ENCODE data around the gene MYL10. TPM values are rescaled to one million over a fixed set of nuclear protein-coding genes. Genes with fewer than 3 reads are reported as not detected.
"Not testable (repeated sequence)": the region's sequence is repeated elsewhere in the genome, so short reads cannot be mapped to it uniquely, and the experiment has no call there.

Gene MYL10
- total and polyA plus RNA-seq, 2 experiments from 2014 or later: not detected

DNA sequence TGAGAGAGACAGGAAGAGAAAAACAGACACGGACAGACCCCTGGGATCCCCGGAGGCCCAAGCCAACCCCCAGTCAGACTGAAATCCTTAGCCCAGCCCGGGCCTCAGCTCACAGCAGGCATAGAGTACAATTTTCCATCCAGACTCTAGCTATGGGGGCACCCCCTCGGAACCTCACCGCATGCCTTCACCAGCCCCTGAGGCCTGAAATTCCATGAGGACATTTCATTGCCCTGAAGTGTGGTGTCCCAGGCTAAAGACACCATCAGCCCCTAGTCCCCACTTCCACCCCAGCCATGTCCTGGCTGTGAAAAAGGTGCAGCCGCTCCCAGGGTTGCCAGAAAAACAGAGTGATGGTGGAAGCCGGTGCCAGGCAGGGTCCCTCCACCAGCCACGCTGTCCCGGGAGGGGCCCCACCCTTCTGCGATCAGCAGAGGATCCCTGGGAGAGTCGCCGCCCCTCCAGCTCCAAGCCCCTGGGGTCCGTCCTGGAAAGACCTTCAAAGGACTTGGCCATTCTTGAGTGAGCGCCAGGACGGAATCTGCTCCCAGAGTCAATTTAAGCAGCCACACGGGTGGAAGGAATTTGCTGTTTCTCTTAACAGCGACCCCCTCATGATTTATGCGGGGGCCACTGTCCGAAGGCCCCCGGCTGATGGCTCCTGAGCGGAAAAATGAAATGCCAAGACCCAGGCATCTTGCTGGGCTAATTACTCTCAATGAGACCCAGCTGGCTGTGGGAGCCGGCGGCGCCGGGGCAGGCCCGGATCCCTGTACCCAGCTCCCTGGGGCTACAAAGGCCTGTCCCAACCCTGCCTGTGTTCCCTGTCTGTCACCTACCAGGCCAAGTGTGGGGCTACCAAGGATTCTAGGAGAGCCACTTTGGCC is 23.2 kb downstream of the MYL10 start:
- Histone ChIP-seq H3K4me3 (no peak overlapping the region), H3K79me2 (ENCODE audit: insufficient read depth) (no peaks in the 10 kb centered on the region), H3K4me1 (ENCODE audit: insufficient read depth) (no peaks in the 10 kb centered on the region), H3K36me3 (ENCODE audit: low read depth) (no peaks in the 10 kb centered on the region), H3F3A (ENCODE audit: insufficient read depth) (no peaks in the 10 kb centered on the region), H3K9me3 (ENCODE audit: low read depth) (no peaks in the 10 kb centered on the region), H3K9ac (no peak overlapping the region), H3K27ac (no peak overlapping the region), H3K9me2 (ENCODE audit: insufficient read depth) (no peaks in the 10 kb centered on the region), H3K4me2 (ENCODE audit: unreplicated experiment) (no peak overlapping the region), H3K27me3 (replicated peaks; ENCODE audit: insufficient read depth) (no peaks in the 10 kb centered on the region), H4K20me1 (ENCODE audit: insufficient read depth) (no peaks in the 10 kb centered on the region), H2AFZ (no peak overlapping the region)
- 86 to 88% methylated on average over 25 to 26 of the region's 26 CpGs for WGBS, 2 experiments (ENCODE audit: low coverage in 1 of 2, low lambda C conversion rate in 2 of 2, missing lambda C conversion rate in 2 of 2)
- in situ Hi-C loops (cut with MboI): no loop called here
- TF ChIP-seq EZH2 (IDR thresholded peaks at IDR 0.05; ENCODE audit: insufficient read depth, poor library complexity, severe bottlenecking): no peak
- TF ChIP-seq EZH2phosphoT487 (IDR thresholded peaks at IDR 0.05; ENCODE audit: insufficient read depth, low read depth): no peak
- no peak for DNase-seq

DNA sequence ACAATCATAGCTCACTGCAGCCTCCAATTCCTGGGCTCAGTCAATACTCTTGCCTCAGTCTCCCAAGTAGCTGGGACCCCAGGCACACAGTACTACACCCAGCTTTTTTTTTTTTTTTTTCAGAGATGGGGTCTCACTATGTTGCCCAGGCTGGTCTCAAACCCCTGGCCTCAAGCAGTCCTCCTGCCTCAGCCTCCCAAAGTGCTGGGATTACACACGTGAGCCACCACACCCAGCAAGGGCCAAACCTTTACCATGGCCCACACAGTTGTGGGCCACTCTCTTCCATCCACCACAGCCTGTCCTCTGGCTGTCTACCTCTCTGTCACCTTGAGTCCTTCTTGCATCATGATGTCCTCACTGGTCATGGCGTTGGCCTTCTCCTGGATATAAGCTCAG is 24.2 kb downstream of the MYL10 start:
- H2AFZ ChIP-seq; H3K9me2 ChIP-seq (ENCODE audit: insufficient read depth); H3K4me1 ChIP-seq (ENCODE audit: insufficient read depth); H3K36me3 ChIP-seq (ENCODE audit: low read depth); H3K9ac ChIP-seq; H3K4me2 ChIP-seq (ENCODE audit: unreplicated experiment); H3F3A ChIP-seq (ENCODE audit: insufficient read depth); in situ Hi-C loops (cut with MboI); H3K4me3 ChIP-seq; H3K27ac ChIP-seq; H3K27me3 ChIP-seq (replicated peaks; ENCODE audit: insufficient read depth); H4K20me1 ChIP-seq (ENCODE audit: insufficient read depth); H3K79me2 ChIP-seq (ENCODE audit: insufficient read depth); DNase-seq; H3K9me3 ChIP-seq (ENCODE audit: low read depth): not testable (repeated sequence)
- 68 to 74% methylated on average over 2 of the region's 2 CpGs for WGBS, 2 experiments (ENCODE audit: low coverage in 1 of 2, low lambda C conversion rate in 2 of 2, missing lambda C conversion rate in 2 of 2)

DNA sequence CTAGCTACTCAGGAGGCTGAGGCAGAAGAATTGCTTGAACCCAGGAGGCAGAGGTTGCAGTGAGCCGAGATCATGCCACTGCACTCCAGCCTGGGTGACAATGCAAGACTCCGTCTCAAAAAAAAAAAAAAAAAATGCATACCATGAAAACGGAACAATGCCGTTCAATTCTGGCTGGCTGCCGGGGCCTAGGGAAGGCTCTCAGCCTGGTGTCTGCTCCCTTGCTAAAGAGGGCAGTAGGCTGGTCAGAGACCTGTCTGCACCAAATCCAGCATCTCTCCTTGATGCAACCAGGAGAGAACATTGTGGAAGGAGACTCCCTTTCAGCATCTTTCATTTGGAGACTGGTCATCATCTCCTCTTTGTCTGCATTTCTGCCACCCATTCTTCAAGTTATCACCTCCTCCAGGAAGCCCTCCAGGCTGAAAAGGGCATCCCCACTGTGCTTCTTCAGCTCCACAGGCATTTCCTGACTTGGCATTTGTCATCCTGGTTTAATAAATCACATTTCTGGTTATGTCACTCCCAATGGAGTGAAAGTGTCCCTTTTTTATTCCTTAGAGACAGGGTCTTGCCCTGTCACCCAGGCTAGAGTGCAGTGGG is 24.7 kb downstream of the MYL10 start:
- Histone ChIP-seq H3K9ac (no peak overlapping the region), H3K79me2 (ENCODE audit: insufficient read depth) (no peaks in the 10 kb centered on the region), H3K27me3 (replicated peaks; ENCODE audit: insufficient read depth) (no peaks in the 10 kb centered on the region), H3F3A (ENCODE audit: insufficient read depth) (no peaks in the 10 kb centered on the region), H3K4me3 (no peak overlapping the region), H3K9me3 (ENCODE audit: low read depth) (no peaks in the 10 kb centered on the region), H3K27ac (no peak overlapping the region), H4K20me1 (ENCODE audit: insufficient read depth) (no peaks in the 10 kb centered on the region), H3K9me2 (ENCODE audit: insufficient read depth) (no peaks in the 10 kb centered on the region), H3K4me2 (ENCODE audit: unreplicated experiment) (no peak overlapping the region), H2AFZ (no peak overlapping the region), H3K36me3 (ENCODE audit: low read depth) (no peaks in the 10 kb centered on the region), H3K4me1 (ENCODE audit: insufficient read depth) (no peaks in the 10 kb centered on the region)
- in situ Hi-C loops (cut with MboI): no loop called here
- WGBS, 2 experiments (ENCODE audit: low coverage in 1 of 2, low lambda C conversion rate in 2 of 2, missing lambda C conversion rate in 2 of 2): 60 to 73% methylated on average over 5 of the region's 5 CpGs
- TF ChIP-seq EZH2 (IDR thresholded peaks at IDR 0.05; ENCODE audit: insufficient read depth, poor library complexity, severe bottlenecking) (no peak), EZH2phosphoT487 (IDR thresholded peaks at IDR 0.05; ENCODE audit: insufficient read depth, low read depth) (no peak)
- no peak for DNase-seq

DNA sequence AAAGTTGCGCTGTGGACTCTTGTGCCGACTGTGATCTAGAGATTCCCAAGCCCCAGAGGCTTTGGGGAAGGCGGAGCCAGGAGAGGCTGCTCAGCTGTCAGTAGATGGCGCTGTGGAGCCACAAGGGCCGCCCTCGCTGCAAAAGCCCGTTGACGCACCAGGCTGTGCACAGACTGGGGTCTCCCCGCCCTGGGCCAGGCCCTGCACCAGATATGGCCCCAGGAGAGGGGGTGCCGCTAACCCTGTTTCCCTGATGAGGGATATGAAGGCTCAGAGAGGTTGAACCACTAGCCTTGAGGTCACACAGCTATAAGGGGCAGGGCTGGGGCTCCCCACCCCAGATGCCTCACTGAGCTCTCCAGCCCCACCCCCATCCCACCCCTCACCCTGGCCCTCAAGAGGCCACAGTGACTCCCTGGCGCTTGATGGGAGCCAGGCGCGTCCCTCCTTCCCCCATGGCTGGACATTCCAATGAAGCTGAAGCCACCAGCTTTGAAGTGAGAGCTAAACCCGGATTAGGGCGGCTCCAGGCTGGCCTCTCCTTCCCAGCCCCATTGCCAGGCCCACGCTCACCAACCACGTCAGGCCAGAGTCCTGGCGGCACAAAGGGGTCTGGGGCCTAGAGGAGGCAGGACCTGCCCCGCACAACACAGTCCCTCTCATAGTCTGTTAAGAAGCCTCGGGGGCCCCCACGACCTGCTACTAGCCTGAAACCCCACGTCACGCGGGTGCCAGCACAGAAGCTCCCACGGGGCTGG is 26.4 kb downstream of the MYL10 start:
- in situ Hi-C loops (cut with MboI): no loop called here
- Histone ChIP-seq H3K9ac (no peak overlapping the region), H3K4me1 (ENCODE audit: insufficient read depth) (no peaks in the 10 kb centered on the region), H3K4me3 (no peak overlapping the region), H3F3A (ENCODE audit: insufficient read depth) (no peaks in the 10 kb centered on the region), H2AFZ (no peak overlapping the region), H3K27ac (no peak overlapping the region), H4K20me1 (ENCODE audit: insufficient read depth) (no peaks in the 10 kb centered on the region), H3K36me3 (ENCODE audit: low read depth) (no peaks in the 10 kb centered on the region), H3K9me2 (ENCODE audit: insufficient read depth) (no peaks in the 10 kb centered on the region), H3K4me2 (ENCODE audit: unreplicated experiment) (no peak overlapping the region), H3K79me2 (ENCODE audit: insufficient read depth) (no peaks in the 10 kb centered on the region), H3K27me3 (replicated peaks; ENCODE audit: insufficient read depth) (no peaks in the 10 kb centered on the region), H3K9me3 (ENCODE audit: low read depth) (no peaks in the 10 kb centered on the region)
- TF ChIP-seq EZH2phosphoT487 (IDR thresholded peaks at IDR 0.05; ENCODE audit: insufficient read depth, low read depth) (no peak), EZH2 (IDR thresholded peaks at IDR 0.05; ENCODE audit: insufficient read depth, poor library complexity, severe bottlenecking) (no peak)
- WGBS, 2 experiments (ENCODE audit: low coverage in 1 of 2, low lambda C conversion rate in 2 of 2, missing lambda C conversion rate in 2 of 2): 31 to 32% methylated on average over 22 to 25 of the region's 25 CpGs
- DNase-seq: peak; percentile 81

All from GM23248 (cell line).